Fibroblast of skin of left biceps (primary cell): ENCODE data around the gene RTP2.

Experiments used
- DNase-seq, 2 experiments: peaks; one replicate each; pipeline ENCODE4 v3.0.0-alpha.2; 2013; ENCODE audit warnings: low read depth in 2 of 2

RTP2 gene

GRCh38 chr3:187669675-187670504, 32.5 kb downstream of the RTP2 start, which contains the start of gene SST:
Gene SST (minus strand): TSS chr3:187670394. CDS start chr3:187670291, 103 bp downstream.
- peak in 1 of 2 experiments; percentile 3 for DNase-seq

GRCh38 chr3:187667526-187667925, 34.8 kb downstream of the RTP2 start:
- no peak for DNase-seq

GRCh38 chr3:187665764-187666402, 36.5 kb downstream of the RTP2 start:
- DNase-seq, result no peak

- DNase-seq, result no peak
These were observed 37.3 kb downstream of the RTP2 start for GRCh38 chr3:187665010-187665409.

- no peak for DNase-seq
These were observed 39.4 kb downstream of the RTP2 start for GRCh38 chr3:187662848-187663409.

GRCh38 chr3:187661267-187661666, 41.1 kb downstream of the RTP2 start:
- no peak for DNase-seq

GRCh38 chr3:187651282-187651681, 51.1 kb downstream of the RTP2 start:
- no peak for DNase-seq
